ENCODE measurements around the gene RNF168.
"Not testable (repeated sequence)": the region's sequence is repeated elsewhere in the genome, so short reads cannot be mapped to it uniquely, and the experiment has no call there.

RNF168 gene

DNA sequence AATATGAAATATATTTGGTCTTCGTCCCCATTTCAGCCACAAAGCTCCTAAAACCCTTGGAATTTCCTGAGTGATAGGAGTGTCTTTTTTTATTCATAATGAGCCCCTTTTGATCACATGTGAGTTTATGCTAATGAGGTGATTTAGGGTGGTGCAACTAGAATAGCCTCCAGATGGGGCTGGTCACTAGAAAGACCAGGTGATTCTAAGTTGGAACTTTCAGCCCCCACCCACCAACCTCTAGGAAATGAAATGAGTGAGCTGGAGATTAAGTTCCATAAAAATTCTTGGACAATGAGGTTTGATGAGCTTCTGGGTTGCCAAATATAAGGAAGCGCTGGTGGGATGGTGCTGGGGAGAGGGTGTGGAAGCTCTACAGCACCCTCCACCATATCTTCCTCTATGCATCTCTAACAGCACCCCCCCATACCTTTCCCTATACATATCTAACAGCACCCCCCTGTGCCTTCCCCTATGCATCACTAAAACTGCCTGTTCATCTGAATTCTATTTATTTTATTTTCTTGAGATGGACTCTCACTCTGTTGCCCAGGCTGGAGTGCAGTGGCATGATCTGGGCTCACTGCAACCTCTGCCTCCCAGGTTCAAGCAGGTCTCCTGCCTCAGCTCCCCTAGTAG lies 13.7 kb upstream of the RNF168 start:
- DNase-seq (ENCODE audit: low read depth), result no peak

DNA sequence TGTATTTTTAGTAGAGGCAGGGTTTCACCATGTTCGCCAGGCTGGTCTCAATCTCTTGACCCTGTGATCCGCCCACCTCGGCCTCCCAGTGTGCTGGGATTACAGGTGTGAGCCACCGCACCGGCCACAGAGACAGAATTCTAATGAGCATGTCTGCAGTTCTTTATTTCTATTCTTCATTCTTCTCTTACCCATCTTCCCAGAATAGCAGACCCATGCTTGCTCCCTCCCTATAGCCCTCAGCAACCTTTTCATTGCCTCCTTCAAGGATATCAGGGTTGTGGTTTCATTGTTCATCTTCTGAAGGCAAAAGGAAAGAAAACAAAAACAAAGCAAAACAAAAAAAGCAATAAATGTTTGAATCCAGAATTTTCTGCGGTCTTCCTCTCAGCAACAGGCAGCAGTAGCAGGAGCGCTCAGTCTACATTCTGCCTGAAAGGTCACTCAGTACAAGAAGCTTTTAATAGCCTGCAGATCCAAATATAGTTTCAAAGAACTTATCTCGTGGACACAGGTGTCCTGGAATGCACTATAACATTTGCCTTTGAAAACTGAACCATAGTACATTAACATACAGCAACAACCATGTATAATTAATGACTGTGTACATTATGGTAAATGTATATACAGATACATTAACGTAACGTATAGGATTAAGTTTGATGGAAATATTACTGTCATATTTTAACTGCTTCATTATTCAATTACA lies 11.5 kb upstream of the RNF168 start, which contains the start of gene SMCO1:
SMCO1 (minus strand) TSS at position 434 of the 709 bp plus-strand sequence; CDS start at position 297, 137 bp downstream.
- no peak for DNase-seq (ENCODE audit: low read depth)

DNA sequence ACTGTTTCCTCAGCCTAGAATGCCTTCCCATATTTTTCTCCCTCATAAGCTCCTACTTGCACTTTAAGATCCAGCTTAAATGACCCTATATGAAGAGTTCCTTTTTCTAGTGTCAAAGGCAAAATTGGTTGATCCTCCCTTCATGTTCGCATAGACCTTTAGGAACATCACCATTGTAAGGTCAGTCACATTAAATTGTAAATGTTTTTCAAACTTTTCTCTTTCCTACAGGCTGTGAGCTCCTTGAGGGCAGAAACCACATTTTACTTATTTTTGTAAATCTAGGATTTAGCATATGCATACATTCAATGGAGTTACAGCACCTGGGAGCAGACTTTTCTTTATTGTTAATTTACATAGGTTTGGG lies 10.8 kb upstream of the RNF168 start:
- no peak for DNase-seq (ENCODE audit: low read depth)

DNA sequence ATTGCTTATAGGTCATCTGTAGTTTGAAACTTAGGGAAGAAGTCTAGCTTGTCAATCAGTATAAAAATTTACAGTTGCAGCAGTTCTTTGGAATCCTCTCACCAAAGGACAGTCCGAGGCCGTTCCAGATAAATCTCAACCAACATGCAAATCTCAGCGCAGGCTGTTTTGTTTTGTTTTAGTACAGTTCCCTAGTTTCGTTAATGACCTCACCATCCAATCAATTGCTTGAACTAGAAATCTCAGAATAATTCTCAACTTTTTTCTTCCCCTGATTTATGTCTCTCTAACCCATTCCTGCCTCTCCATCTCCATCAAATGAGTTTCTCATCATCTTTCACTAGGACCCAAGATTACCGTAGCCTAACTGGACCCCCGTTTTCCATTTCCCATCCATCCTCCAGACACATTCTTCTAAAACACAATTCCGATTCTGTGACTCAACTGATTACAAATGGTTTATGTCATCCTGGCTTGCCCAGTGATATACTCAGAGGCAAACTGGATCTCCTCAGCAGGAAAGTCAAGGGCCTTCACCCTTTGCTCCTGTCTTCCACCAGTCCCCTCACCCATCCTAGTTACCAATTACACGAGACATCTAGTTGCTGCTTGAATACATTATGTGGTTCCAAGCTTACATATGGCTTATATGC lies 10.3 kb upstream of the RNF168 start:
- peak; percentile 74 for DNase-seq (ENCODE audit: low read depth)

DNA sequence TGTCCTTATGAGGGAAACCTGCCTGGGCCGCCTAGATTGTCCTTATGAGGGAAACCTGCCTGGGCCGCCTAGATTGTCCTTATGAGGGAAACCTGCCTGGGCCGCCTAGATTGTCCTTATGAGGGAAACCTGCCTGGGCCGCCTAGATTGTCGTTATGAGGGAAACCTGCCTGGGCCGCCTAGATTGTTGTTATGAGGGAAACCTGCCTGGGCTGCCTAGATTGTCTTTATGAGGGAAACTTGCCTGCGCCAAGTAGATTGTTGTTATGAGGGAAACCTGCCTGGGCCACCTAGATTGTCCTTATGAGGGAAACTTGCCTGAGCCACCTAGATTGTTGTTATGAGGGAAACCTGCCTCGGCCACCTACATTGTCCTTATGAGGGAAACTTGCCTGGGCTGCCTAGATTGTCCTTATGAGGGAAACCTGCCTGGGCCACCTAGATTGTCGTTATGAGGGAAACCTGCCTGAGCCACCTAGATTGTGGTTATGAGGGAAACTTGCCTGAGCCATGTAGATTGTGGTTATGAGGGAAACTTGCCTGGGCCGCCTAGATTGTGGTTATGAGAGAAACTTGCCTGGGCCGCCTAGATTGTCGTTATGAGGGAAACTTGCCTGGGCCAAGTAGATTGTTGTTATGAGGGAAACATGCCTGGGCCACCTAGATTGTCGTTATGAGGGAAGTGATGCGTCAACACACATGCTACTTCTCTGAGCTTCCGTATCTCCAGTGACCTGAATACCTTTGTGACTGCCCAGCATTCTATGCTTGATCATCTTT lies 8.3 kb upstream of the RNF168 start:
- not testable (repeated sequence) for DNase-seq (ENCODE audit: low read depth)

- DNase-seq (ENCODE audit: low read depth), result not testable (repeated sequence)
Measured at GRCh38 chr3:196511108-196511507, 7.5 kb upstream of the RNF168 start.

- DNase-seq (ENCODE audit: low read depth), result no peak
Measured at GRCh38 chr3:196506687-196507086, 3.1 kb upstream of the RNF168 start.

DNA sequence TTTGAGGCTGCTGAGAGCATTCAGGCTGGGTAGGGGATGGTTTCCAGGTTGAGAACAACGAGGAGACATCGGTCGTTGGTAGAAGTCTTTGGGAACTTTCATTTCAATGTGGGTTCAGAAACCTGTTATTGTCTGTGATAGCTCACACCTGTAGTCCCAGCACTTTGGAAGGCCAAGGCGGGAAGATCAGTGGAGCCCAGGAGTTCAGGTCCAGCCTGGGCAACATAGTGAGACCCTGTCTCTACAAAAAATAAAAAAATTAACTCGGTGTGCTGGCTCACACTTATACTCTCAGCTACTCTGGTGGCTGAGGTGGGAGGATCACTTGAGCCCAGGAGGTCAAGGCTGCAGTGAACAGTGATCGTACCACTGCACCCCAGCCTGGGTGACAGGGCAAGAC lies 988 bp upstream of the RNF168 start:
- DNase-seq (ENCODE audit: low read depth), result no peak

DNA sequence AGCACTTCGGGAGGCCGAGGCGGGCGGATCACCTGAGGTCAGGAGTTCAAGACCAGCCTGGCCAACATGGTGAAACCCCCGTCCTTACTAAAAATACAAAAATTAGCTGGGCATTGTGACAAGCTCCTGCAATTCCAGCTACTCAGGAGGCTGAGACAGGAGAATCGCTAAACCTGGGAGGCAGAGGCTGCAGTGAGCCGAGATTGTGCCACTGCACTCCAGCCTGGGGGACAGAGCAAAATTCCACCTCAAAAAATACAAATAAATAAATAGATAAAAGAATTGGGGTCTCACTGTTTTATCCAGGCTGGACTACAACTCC lies 470 bp upstream of the RNF168 start:
- not testable (repeated sequence) for DNase-seq (ENCODE audit: low read depth)

DNA sequence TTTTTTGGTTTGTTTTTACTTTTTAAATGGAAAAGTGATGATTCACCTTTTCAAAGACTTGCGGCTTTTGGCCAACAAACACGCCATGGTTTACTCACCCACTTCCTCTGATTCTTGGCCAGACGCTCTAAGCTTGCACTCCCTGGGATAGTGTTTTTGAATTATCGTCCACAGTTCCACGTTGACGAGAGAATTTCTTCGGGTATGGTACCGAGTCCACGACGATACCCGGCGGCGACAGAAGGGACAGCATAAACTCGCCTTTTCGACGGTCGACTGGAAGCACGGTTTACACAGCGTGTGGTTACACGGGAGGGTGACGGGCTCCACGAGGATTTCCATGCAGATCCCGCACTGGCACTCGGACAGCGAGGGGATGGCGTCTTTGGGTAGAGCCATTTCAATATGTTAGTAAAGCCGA lies 783 bp downstream of the RNF168 start:
- DNase-seq (ENCODE audit: low read depth), result peak; percentile 88

DNA sequence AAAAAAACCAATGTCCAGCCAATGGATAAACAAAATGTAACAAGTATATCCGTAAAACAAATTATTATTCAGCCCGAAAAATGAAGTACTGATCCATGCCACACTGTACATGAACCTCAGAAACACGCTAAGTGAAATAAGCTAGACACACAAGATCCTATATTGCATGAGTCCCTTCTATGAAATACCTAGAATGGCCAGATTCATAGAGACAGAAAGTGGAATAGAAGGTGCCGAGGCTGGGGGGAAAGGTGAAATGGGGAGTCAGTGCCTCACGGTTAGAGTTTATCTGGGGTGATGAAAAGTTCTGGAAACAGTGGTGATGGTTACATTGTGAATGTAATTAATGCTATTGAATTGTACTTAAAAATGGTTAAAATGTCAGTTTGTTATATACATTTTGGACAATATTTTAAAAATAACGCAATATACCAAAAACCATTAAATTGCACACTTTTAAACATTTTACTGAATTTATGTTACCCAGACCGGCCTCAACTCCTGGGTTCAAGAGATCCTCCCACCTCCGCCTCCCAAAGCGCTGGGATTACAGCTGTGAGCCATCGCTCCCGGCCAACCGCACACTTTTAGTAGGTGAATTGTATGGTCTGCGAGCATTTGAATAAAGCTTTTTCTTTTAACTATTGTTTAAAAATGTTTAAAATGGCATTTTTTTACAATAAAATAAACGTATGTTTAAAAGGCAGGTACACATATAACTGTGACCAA lies 2.1 kb downstream of the RNF168 start:
- DNase-seq (ENCODE audit: low read depth), result peak; percentile 44

DNA sequence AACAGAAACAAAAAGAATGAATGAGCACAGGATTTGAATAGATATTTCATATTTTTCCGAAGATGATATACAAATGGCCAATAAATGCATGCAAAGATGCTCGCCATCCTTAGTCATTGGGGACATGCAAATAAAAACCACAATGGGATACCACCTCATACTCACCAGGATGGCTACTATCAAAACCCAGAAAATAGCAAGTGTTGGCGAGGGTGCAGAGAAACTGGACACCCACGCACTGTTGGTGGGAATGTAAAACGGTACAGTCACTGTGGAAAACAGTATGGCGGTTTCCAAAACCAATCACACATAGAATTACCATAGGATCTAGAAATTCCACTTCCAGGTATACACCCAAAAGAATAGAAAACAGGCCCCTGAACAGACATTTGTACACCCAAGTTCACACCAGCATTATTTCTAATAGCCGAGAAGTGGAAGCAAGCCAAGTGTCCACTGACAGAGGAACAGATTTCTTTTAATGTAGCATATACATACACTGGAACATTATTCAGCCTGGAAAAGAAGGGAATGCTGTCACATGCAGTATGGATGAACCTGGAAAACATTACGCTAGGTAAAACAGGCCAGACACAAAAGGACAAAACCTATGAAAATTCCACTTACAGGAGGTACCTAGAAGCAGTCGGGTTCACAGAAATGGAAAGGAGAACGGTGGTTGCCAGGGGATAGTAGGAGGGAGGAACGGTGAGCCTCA lies 3.6 kb downstream of the RNF168 start:
- no peak for DNase-seq (ENCODE audit: low read depth)

- peak; percentile 65 for DNase-seq (ENCODE audit: low read depth)
Measured at GRCh38 chr3:196499061-196499460, 4.5 kb downstream of the RNF168 start.

DNA sequence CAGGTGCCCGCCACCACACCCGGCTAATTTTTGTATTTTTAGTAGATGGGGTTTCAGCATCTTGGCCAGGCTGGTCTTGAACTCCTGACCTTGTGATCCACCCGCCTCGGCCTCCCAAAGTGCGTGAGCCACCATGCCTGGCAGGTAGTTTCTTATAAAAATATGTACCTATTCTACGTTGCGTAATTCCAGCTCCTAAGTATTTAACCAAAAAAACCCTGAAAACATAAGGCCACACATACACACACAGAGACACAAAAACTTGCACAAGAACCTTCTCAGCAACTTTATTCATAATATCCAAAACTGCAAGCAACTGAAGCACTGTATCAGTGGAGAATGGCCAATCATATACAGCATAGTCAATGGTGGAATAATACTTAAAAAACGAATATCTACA lies 5.3 kb downstream of the RNF168 start:
- no peak for DNase-seq (ENCODE audit: low read depth)

GRCh38 chr3:196496183-196496582 lies 7.4 kb downstream of the RNF168 start:
- no peak for DNase-seq (ENCODE audit: low read depth)

GRCh38 chr3:196493292-196493691 lies 10.3 kb downstream of the RNF168 start:
- DNase-seq (ENCODE audit: low read depth), result no peak

DNA sequence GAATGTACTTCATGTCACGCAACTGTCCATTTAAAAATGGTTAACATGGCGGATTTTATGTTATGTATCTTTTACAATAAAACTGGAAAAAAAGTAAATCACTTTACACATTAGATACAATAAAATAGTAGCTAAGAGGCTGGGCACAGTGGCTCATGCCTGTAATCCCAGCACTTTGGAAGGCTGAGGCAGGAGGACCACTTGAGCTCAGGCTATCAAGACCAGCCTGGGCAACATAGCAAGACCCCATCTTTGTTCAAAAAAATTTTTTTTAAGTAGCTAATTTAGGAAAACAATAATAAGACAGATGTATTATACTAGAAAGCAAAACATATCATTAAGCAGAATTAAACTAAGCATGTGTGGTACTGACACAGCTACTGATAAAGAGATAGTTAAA lies 11.5 kb downstream of the RNF168 start:
- no peak for DNase-seq (ENCODE audit: low read depth)

GRCh38 chr3:196489747-196490146 lies 13.8 kb downstream of the RNF168 start:
- DNase-seq (ENCODE audit: low read depth), result no peak

DNA sequence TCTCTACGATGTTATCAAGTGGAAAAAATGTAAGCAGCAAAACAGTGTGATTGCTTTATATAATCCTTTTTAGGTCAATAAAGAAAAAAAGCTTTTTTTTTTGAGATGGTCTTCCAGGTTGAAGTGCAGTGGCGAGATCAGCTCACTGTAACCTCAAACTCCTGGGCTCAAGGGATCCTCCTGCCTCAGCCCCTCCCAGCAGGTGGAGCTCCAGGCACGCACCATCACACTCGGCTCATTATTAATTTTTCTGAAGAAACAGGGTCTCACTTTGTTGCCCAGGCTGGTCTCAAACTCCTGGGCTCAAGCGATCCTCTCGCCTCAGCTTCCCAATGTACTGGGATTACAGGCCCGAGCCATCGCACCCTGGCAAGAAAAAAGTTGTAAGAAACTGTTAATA lies 17.3 kb downstream of the RNF168 start:
- peak; percentile 16 for DNase-seq (ENCODE audit: low read depth)

- no peak for DNase-seq (ENCODE audit: low read depth)
Measured at GRCh38 chr3:196477678-196478077, 25.9 kb downstream of the RNF168 start.

DNA sequence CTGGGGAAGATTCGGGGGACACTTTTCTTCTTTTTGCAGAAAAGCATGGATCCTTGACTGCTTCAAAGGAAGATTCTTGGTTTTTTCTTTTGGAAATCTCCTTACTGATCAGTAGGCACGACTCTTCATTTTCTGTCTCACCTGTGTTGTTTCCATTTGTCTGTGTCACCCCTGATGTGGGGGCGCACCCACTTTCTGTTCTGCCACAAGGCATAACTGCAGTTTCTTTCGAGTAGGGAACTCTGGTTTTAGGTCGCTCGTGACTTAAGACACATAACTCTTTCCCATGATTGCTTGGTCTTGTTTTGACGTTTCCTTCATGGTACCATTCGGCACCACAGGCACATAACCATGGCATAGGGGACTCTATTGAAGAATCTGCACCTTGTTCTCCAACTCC lies 31.3 kb downstream of the RNF168 start:
- DNase-seq (ENCODE audit: low read depth), result no peak
